GM12878 (cell line): Measurements from ENCODE around the gene KBTBD2. TPM values are rescaled to one million over a fixed set of nuclear protein-coding genes. Genes with fewer than 3 reads are reported as not detected.
A peak's percentile ranks its signal among the peaks of the same experiment; 100 is the strongest.
"Not testable (repeated sequence)": the region's sequence is repeated elsewhere in the genome, so short reads cannot be mapped to it uniquely, and the experiment has no call there.

Experiments
- ATAC-seq: fragments of 200-7000 bp; cut with Tn5 transposase; 3 replicates; pipeline ENCODE4 v1.9.1; 2020; ENCODE audit warnings: mild to moderate bottlenecking, moderate library complexity
- BruUV-seq: library from RNA; stranded (reverse); fragments of 400-500 nt; replicated peaks from 2 replicates; lab custom pipeline; 2021; lab: Mats Ljungman, UMichigan
- CTCF ChIA-PET: fragments of 300-600 bp; sonication (Branson Sonifier 250); formaldehyde crosslinking; extraction: SDS; loops from one replicate; lab custom pipeline; 2021; ENCODE audit warnings: inconsistent platforms; lab: Yijun Ruan, JAX
- POLR2A ChIA-PET: fragments of 350-600 bp; formaldehyde crosslinking; extraction: SDS; loops from one replicate; lab custom pipeline; 2021; ENCODE audit warnings: inconsistent platforms; lab: Charles Lee
- RAD21 ChIA-PET: fragments of 300-600 bp; sonication (Branson Sonifier 250); formaldehyde crosslinking; loops from one replicate; lab custom pipeline; 2023; ENCODE audit warnings: antibody characterized with exemption; ENCODE audit not compliant: unreplicated experiment; lab: Charles Lee
- SMC1A ChIA-PET: fragments of 300-600 bp; sonication (Branson Sonifier 250); formaldehyde crosslinking; loops from one replicate; lab custom pipeline; 2023; ENCODE audit not compliant: unreplicated experiment, uncharacterized antibody; lab: Charles Lee
- DNase-seq: peaks from one replicate; pipeline ENCODE4 v3.0.0-alpha.2; 2011; ENCODE audit warnings: low read depth, low spot score
- FAIRE-seq: peaks from 3 replicates; lab custom pipeline; 2011; peaks lifted over from hg19 to GRCh38; lab: Jason Lieb, UNC
- H2AFZ ChIP-seq: 2 replicates; pipeline ENCODE4 v1.6.0; 2011; ENCODE audit warnings: low read depth, low read length, control low read depth; ENCODE audit not compliant: control insufficient read depth
- H3K27ac ChIP-seq: 2 replicates; pipeline ENCODE4 v1.5.1; 2011; ENCODE audit warnings: control low read depth; ENCODE audit not compliant: control insufficient read depth, insufficient read depth
- H3K27me3 ChIP-seq, 2 experiments: replicated peaks in 1 of 2; 2 replicates each; pipeline versions ENCODE4 v1.6.0 to v1.6.1; 2011; ENCODE audit warnings: low read length in 1 of 2; ENCODE audit not compliant: control insufficient read depth in 2 of 2, insufficient read depth in 2 of 2
- H3K36me3 ChIP-seq, 2 experiments: 2 replicates each; pipeline ENCODE4 v1.5.1; 2011; ENCODE audit warnings: low read length in 1 of 2; ENCODE audit not compliant: control insufficient read depth in 2 of 2, insufficient read depth in 2 of 2
- H3K4me1 ChIP-seq: 2 replicates; pipeline ENCODE4 v1.6.1; 2011; ENCODE audit warnings: mild to moderate bottlenecking, low read length, moderate library complexity, mixed read lengths; ENCODE audit not compliant: control insufficient read depth, insufficient read depth
- H3K4me2 ChIP-seq: 2 replicates; pipeline ENCODE4 v1.6.0; 2011; ENCODE audit warnings: control low read depth; ENCODE audit not compliant: control insufficient read depth, insufficient read depth
- H3K4me3 ChIP-seq: fragments of 200-600 bp; sonication (generic); 2 replicates; pipeline ENCODE4 v1.5.1; 2016
- H3K79me2 ChIP-seq: 2 replicates; pipeline ENCODE4 v1.6.0; 2011; ENCODE audit warnings: low read length; ENCODE audit not compliant: control insufficient read depth, insufficient read depth
- H3K9ac ChIP-seq: 2 replicates; pipeline ENCODE4 v1.8.0; 2011; ENCODE audit warnings: low read length, control low read depth, mixed read lengths; ENCODE audit not compliant: control insufficient read depth, insufficient read depth
- H3K9me3 ChIP-seq: replicated peaks from 3 replicates; pipeline ENCODE4 v1.5.1; 2011; ENCODE audit warnings: mild to moderate bottlenecking, low read length; ENCODE audit not compliant: control insufficient read depth, insufficient read depth
- H4K20me1 ChIP-seq: 2 replicates; pipeline ENCODE4 v1.6.0; 2011; ENCODE audit not compliant: control insufficient read depth, insufficient read depth
- BCL3 ChIP-seq: IDR thresholded peaks from 2 replicates; pipeline ENCODE4 v1.6.1; 2011; ENCODE audit warnings: borderline replicate concordance, low read depth, mild to moderate bottlenecking, moderate library complexity, low read length; ENCODE audit not compliant: insufficient read depth, poor library complexity, severe bottlenecking
- IKZF2 ChIP-seq, 2 experiments: fragments of 450-650 bp; IDR thresholded peaks; 2 replicates each; pipeline ENCODE4 v1.6.1; 2017; ENCODE audit warnings: mild to moderate bottlenecking in 2 of 2, moderate library complexity in 2 of 2
- JUNB ChIP-seq: IDR thresholded peaks from 2 replicates; pipeline ENCODE4 v1.6.1; 2016; ENCODE audit warnings: antibody characterized with exemption, mild to moderate bottlenecking
- NFXL1 ChIP-seq: fragments of 450-650 bp; IDR thresholded peaks from 2 replicates; pipeline ENCODE4 v1.6.1; 2017; ENCODE audit warnings: antibody characterized with exemption, mild to moderate bottlenecking, borderline replicate concordance
- NRF1 ChIP-seq: conservative IDR thresholded peaks from 2 replicates; pipeline ENCODE4 v1.6.1; 2011; ENCODE audit warnings: mild to moderate bottlenecking, low read depth, low read length, improper control_type of control experiment
- PKNOX1 ChIP-seq: fragments of 450-650 bp; IDR thresholded peaks from 2 replicates; pipeline ENCODE4 v1.6.1; 2016; ENCODE audit warnings: mild to moderate bottlenecking
- PRDM15 ChIP-seq: fragments of 450-650 bp; formaldehyde crosslinking; IDR thresholded peaks from 2 replicates; pipeline ENCODE4 v1.4.0; 2020; ENCODE audit warnings: mild to moderate bottlenecking, moderate library complexity
- RAD21 ChIP-seq: IDR thresholded peaks from 2 replicates; pipeline ENCODE4 v1.6.1; 2011; ENCODE audit warnings: mild to moderate bottlenecking, low read depth, low read length, moderate library complexity; ENCODE audit not compliant: insufficient read depth
- ZNF384 ChIP-seq: IDR thresholded peaks from 2 replicates; pipeline ENCODE4 v1.6.1; 2012; ENCODE audit warnings: low read depth, mild to moderate bottlenecking, low read length, improper control_type of control experiment, borderline replicate concordance
- WGBS: methylation state at CpG from one replicate; pipeline ENCODE4 v1.1.6; 2016; ENCODE audit warnings: low lambda C conversion rate; ENCODE audit not compliant: insufficient replicate concordance, insufficient coverage; ENCODE audit errors: missing lambda C conversion rate; 5-methylcytosine and 5-hydroxymethylcytosine counted together
- in situ Hi-C: fragments of 300-500 bp; cut with MboI; formaldehyde crosslinking; loops from 9 replicates; pipeline ENCODE4 v1.14.3; 2018; ENCODE audit warnings: mixed read lengths
- intact Hi-C: fragments of 100-400 bp; cut with micrococcal nuclease; formaldehyde crosslinking; loops from one replicate; pipeline ENCODE4 v1.14.2; 2022; ENCODE audit not compliant: unreplicated experiment
- polyA plus RNA-seq, 11 experiments: library from polyadenylated mRNA; depleted of rRNA in 4 of 11; unstranded in 6 of 11; stranded (reverse) in 5 of 11; fragments of >200 nt; fragmentation: Nextera tagmentation in 4 of 11; fragmentation: Illumina TruSeq in 1 of 11; extraction: Ambion mirVana in 4 of 11; extraction: Trizol in 1 of 11; gene quantifications; 1 replicate in 1 of 11; 2 replicates in 10 of 11; pipeline versions ENCODE4 v1.2.1 to v1.2.3, GENCODE V29; 2011 to 2016; ENCODE audit warnings: inconsistent platforms in 2 of 11, missing spikeins in 2 of 11, low read depth in 1 of 11
- total RNA-seq, 4 experiments: library from RNA; depleted of rRNA in 3 of 4; stranded (reverse); fragments of >200 nt in 3 of 4; fragmentation: Illumina TruSeq in 1 of 4; extraction: Trizol in 1 of 4; gene quantifications; 2 replicates each; pipeline versions ENCODE4 v1.2.1 to v1.2.3, GENCODE V29; 2013 to 2021

The KBTBD2 gene
- total and polyA plus RNA-seq, 10 of the 15 experiments (the other 5 are each of a cell fraction or from before 2014, with no cell fraction given), result 8.1 to 22.3 (median 16.2) TPM

GRCh38 chr7:32863872-32864271 lies 27.7 kb downstream of the KBTBD2 start:
- H3K27ac ChIP-seq, POLR2A ChIA-PET, intact Hi-C loops, in situ Hi-C loops, H3K4me1 ChIP-seq, ATAC-seq, H3K4me2 ChIP-seq, H3K9ac ChIP-seq, SMC1A ChIA-PET, H3K4me3 ChIP-seq, H3K27me3 ChIP-seq, H4K20me1 ChIP-seq, H3K79me2 ChIP-seq, H2AFZ ChIP-seq, H3K36me3 ChIP-seq, DNase-seq, RAD21 ChIA-PET, FAIRE-seq, H3K9me3 ChIP-seq: not testable (repeated sequence)
- 100% methylated on average over 1 of the region's 1 CpG for WGBS
- CTCF ChIA-PET, result interaction anchor here (1.1 kb wide), 1 partner anchor 18 kb away, joined by 3 read pairs; no protein-coding TSS in a partner anchor
- TSS peak; percentile 12 for BruUV-seq

GRCh38 chr7:32860090-32860489 lies 31.5 kb downstream of the KBTBD2 start:
- H4K20me1 ChIP-seq, result no peaks in the 10 kb centered on the region
- no TSS peak for BruUV-seq
- H3K4me3 ChIP-seq, result no peak overlapping the region
- ChIA-PET POLR2A (no interaction called here), SMC1A (no interaction called here), CTCF (interaction anchor here (3.8 kb wide), 1 partner anchor 14 kb away, joined by 25 read pairs; no protein-coding TSS in a partner anchor), RAD21 (no interaction called here)
- H3K9me3 ChIP-seq, result no peaks in the 10 kb centered on the region; the same call in 2 of the 3 replicates
- DNase-seq (no peak), FAIRE-seq (no peak), ATAC-seq (no peak)
- H3K27me3 ChIP-seq, result no peaks in the 10 kb centered on the region
- in situ Hi-C loops, result no loop called here
- no peaks in the 10 kb centered on the region for H3K36me3 ChIP-seq
- no peaks in the 10 kb centered on the region for H3K79me2 ChIP-seq
- H3K4me1 ChIP-seq, result no peaks in the 10 kb centered on the region
- H3K4me2 ChIP-seq, result no peak overlapping the region
- no peak overlapping the region for H2AFZ ChIP-seq
- no peak overlapping the region for H3K9ac ChIP-seq
- intact Hi-C loops, result no loop called here
- H3K27ac ChIP-seq, result no peak overlapping the region
- TF ChIP-seq IKZF2 (IDR thresholded peaks at IDR 0.05) (no peak), PKNOX1 (no peak), PRDM15 (CRISPR knock-in tag) (no peak), BCL3 (no peak), NFXL1 (no peak), RAD21 (no peak), ZNF384 (no peak), NRF1 (no peak), JUNB (no peak)
